Colonic mucosa (tissue), 4 donors: ENCODE data around the gene GNRHR. TPM values are rescaled to one million over a fixed set of nuclear protein-coding genes. Genes with fewer than 3 reads are reported as not detected.

Experiments
- DNase-seq: peaks from one replicate; pipeline ENCODE4 v3.0.0-alpha.2; 2020
- H3K27ac ChIP-seq: fragments of 200-600 bp; one replicate; pipeline ENCODE4 v1.8.0; 2021
- H3K27me3 ChIP-seq: fragments of 200-600 bp; one replicate; pipeline ENCODE4 v1.8.0; 2021
- H3K36me3 ChIP-seq: fragments of 200-600 bp; one replicate; pipeline ENCODE4 v1.8.0; 2021
- H3K4me1 ChIP-seq: fragments of 200-600 bp; one replicate; pipeline ENCODE4 v1.8.0; 2021; ENCODE audit warnings: mild to moderate bottlenecking
- H3K4me3 ChIP-seq: fragments of 200-600 bp; one replicate; pipeline ENCODE4 v1.8.0; 2021
- H3K9ac ChIP-seq, 2 donors: one replicate each; pipeline ENCODE4 v1.7.0; 2013; ENCODE audit warnings: control low read depth in 2 of 2, low read depth in 2 of 2, low read length in 2 of 2
- H3K9me3 ChIP-seq: fragments of 200-600 bp; one replicate; pipeline ENCODE4 v1.8.0; 2021
- intact Hi-C: fragments of 100-400 bp; cut with DNase I; formaldehyde crosslinking; loops from one replicate; pipeline ENCODE4 v1.14.1; 2022
- total RNA-seq, 2 donors: library from RNA; stranded (reverse); fragmentation: NEBNext Ultra II Directional in 1 of 2; extraction: Animal tissue kit (Norgen Biotek cat#: 25700) in 1 of 2; gene quantifications; one replicate each; pipeline ENCODE4 v1.2.1, GENCODE V29; 2021
- TF ChIP-seq, protein P1 (sequence below): fragments of 200-600 bp; IDR thresholded peaks from one replicate; pipeline ENCODE4 v1.8.0; 2022; ENCODE audit warnings: antibody characterized with exemption, mild to moderate bottlenecking
- donor health status: healthy.
- donor health status: DM: no; HTN: no; CAD: no.
- donor health status: DM: no; HTN: no; CAD: no.

Gene GNRHR
- total RNA-seq, 2 donors from 2014 or later = not detected

DNA sequence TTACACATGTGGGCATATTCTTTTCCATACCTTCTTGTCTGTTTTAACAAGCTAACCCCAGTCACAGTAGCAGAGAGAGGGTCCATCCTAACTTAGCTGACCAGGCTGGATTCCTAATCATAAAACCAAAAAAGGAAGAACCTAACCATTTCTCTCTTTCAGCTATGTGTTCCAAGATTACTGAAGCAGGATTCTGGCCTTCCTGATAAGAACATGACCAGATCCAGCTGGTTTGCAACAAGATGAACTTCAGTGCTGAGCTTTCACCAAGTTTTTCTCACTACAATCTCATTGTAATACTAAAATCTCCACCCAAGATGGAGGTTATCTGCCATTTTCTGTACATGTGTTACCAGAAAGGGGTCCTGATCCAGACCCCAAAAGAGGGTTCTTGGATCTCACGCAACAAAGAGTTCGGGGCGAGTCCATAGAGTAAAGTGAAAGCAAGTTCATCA, 32.8 kb downstream of the GNRHR start:
- Histone ChIP-seq H3K9ac (no peak overlapping the region), H3K27ac (no peak overlapping the region), H3K36me3 (no peaks in the 10 kb centered on the region), H3K9me3 (no peaks in the 10 kb centered on the region), H3K27me3 (no peaks in the 10 kb centered on the region), H3K4me3 (no peak overlapping the region), H3K4me1 (no peaks in the 10 kb centered on the region)
- DNase-seq = no peak
- TF ChIP-seq, protein P1, sequence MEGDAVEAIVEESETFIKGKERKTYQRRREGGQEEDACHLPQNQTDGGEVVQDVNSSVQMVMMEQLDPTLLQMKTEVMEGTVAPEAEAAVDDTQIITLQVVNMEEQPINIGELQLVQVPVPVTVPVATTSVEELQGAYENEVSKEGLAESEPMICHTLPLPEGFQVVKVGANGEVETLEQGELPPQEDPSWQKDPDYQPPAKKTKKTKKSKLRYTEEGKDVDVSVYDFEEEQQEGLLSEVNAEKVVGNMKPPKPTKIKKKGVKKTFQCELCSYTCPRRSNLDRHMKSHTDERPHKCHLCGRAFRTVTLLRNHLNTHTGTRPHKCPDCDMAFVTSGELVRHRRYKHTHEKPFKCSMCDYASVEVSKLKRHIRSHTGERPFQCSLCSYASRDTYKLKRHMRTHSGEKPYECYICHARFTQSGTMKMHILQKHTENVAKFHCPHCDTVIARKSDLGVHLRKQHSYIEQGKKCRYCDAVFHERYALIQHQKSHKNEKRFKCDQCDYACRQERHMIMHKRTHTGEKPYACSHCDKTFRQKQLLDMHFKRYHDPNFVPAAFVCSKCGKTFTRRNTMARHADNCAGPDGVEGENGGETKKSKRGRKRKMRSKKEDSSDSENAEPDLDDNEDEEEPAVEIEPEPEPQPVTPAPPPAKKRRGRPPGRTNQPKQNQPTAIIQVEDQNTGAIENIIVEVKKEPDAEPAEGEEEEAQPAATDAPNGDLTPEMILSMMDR = no peak
- intact Hi-C loops = no loop called here

DNA sequence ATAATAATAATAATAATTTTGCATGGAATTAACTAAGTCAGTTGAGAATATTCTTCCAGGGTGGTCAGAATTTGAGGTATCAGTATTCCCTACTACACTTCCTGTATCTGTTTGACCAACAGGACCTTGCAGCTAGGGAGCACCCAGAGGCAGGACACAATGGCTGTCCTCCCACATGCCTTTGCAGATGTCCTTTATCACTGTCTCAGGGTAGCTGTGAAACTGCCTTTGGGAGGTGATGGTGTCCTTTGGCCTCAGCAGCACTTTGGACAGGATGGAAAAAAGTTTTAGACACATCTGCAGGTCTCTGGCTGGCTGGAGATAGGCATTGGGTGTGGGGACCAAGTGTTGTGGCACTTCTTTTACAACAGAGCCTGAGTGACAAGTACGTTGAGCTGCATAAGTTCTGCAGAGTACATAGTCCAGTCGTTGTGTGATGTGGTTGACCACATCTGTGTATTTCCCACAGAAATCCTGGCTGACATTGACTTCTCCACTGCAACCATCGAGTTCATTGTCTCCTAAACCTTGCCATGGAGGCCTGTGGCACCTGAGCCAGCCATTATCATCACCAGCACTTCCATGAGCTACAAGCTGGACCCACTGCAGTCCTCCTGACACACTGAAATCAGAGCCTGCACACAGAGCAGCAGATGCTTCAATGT, 34.1 kb downstream of the GNRHR start:
- Histone ChIP-seq H3K36me3 (no peaks in the 10 kb centered on the region), H3K4me1 (no peaks in the 10 kb centered on the region), H3K9me3 (no peaks in the 10 kb centered on the region), H3K27ac (no peak overlapping the region), H3K4me3 (no peak overlapping the region), H3K27me3 (no peaks in the 10 kb centered on the region), H3K9ac (no peak overlapping the region)
- TF ChIP-seq, protein P1 = no peak
- intact Hi-C loops = no loop called here
- no peak for DNase-seq

DNA sequence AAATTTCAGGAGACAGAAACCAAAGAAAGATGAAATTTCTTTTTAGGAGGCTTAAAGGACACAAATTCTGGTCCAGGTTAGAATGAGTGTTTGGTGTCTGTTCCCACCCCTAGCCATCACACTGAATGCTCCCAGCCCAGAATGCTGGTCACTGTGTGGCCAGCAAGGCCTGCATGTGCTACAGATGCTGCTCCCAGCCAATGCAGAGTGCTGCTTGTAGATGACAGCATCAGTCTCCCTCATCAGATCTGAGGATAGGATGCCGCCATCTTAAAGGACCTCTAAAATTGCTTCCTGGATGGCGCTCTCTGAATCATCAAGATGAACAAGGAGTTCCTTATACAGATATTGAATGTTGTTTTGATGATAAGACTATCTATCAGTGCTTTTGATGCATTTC, 35.3 kb downstream of the GNRHR start:
- TF ChIP-seq, protein P1 = no peak
- Histone ChIP-seq H3K4me1 (no peaks in the 10 kb centered on the region), H3K9ac (no peak overlapping the region), H3K9me3 (no peaks in the 10 kb centered on the region), H3K4me3 (no peak overlapping the region), H3K27ac (no peak overlapping the region), H3K27me3 (no peaks in the 10 kb centered on the region), H3K36me3 (no peaks in the 10 kb centered on the region)
- intact Hi-C loops = no loop called here
- no peak for DNase-seq

DNA sequence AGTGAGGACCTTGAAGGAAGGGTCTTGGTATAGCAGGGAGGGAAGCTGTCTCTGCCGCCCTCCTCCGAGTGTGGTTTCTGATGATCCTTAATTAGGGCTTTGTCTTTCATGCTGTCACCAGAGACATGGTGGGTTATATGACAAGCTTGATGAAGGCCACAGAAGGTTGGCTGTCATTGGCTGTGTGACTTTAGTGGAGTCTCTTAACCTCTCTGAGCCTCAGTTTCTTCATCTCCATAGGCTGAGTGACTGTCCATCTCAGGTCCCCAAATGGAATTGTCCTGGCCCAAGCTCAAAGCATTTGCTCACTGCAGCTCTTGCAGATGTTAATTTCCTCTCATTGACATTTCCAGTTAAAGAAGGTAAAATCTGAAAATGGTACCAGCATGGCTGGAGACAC, 36.6 kb downstream of the GNRHR start:
- DNase-seq = no peak
- no peak overlapping the region for H3K4me3 ChIP-seq
- H3K27ac ChIP-seq = no peak overlapping the region
- no peak overlapping the region for H3K9ac ChIP-seq
- no peaks in the 10 kb centered on the region for H3K36me3 ChIP-seq
- H3K4me1 ChIP-seq = no peaks in the 10 kb centered on the region
- H3K9me3 ChIP-seq = no peaks in the 10 kb centered on the region
- H3K27me3 ChIP-seq = no peaks in the 10 kb centered on the region
- intact Hi-C loops = no loop called here
- TF ChIP-seq, protein P1 = no peak

DNA sequence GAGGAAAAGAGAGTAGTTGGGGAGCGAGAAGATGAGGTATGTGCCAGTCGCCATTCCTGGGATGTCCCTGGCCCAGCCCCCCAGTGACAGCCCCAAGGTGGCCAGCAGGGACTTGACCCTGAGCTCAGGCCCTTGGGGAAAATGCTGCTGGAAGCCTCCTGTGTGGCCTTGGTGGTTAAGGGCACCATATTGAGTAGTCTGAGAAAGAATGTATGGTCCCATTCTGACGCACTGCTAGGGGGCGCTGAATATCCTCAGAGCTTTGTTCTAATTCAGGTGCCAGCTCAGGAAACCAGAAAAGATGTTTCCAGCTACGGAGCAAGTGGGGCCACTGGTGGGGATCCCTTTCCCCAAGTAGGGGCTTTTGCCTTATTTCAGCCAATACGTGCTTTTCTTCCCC, 39.2 kb downstream of the GNRHR start:
- no peaks in the 10 kb centered on the region for H3K9me3 ChIP-seq
- H3K4me3 ChIP-seq = no peak overlapping the region
- H3K36me3 ChIP-seq = no peaks in the 10 kb centered on the region
- H3K4me1 ChIP-seq = no peaks in the 10 kb centered on the region
- H3K27ac ChIP-seq = no peak overlapping the region
- no peak for DNase-seq
- TF ChIP-seq, protein P1 = no peak
- intact Hi-C loops = no loop called here
- H3K9ac ChIP-seq = no peak overlapping the region
- H3K27me3 ChIP-seq = no peaks in the 10 kb centered on the region
